Lower leg skin (tissue), 4 donors: ENCODE data around the gene AMPH. TPM values are rescaled to one million over a fixed set of nuclear protein-coding genes. Genes with fewer than 3 reads are reported as not detected.

Experiments used
- DNase-seq, 2 donors: peaks; one replicate each; pipeline ENCODE4 v3.0.0-alpha.2; 2019; ENCODE audit warnings: low spot score in 2 of 2
- H3K4me3 ChIP-seq: fragments of 200-600 bp; sonication (generic); 2 replicates; pipeline ENCODE4 v1.5.1; 2017; ENCODE audit warnings: mild to moderate bottlenecking, low read depth; ENCODE audit not compliant: poor library complexity, severe bottlenecking
- CTCF ChIP-seq, 3 donors: fragments of 450-650 bp; IDR thresholded peaks; one replicate each; pipeline ENCODE4 v1.5.1; 2016; ENCODE audit warnings: antibody characterized with exemption in 3 of 3, mild to moderate bottlenecking in 3 of 3, moderate library complexity in 2 of 3
- POLR2A ChIP-seq, 2 donors: fragments of 450-650 bp; IDR thresholded peaks; one replicate each; pipeline ENCODE4 v1.6.1; 2016 to 2017; ENCODE audit warnings: antibody characterized with exemption in 2 of 2, mild to moderate bottlenecking in 1 of 2, moderate library complexity in 1 of 2
- WGBS, 2 donors: methylation state at CpG; one replicate each; pipeline ENCODE4 v1.1.5; 2018; 5-methylcytosine and 5-hydroxymethylcytosine counted together
- intact Hi-C: fragments of 100-400 bp; cut with DNase I; formaldehyde crosslinking; loops from one replicate; pipeline ENCODE4 v1.15.0; 2023; ENCODE audit warnings: low total_unique reads
- total RNA-seq, 4 donors: library from RNA; depleted of rRNA; stranded (reverse); fragments of >200 nt; gene quantifications; one replicate each; pipeline ENCODE4 v1.1.0, GENCODE V29; 2016

AMPH gene
- total RNA-seq, 4 donors from 2014 or later, result 0.47 to 6.7 (median 3.8) TPM

- TF ChIP-seq CTCF (IDR thresholded peaks at IDR 0.05) (no peak), POLR2A (IDR thresholded peaks at IDR 0.05) (no peak)
- no peak overlapping the region for H3K4me3 ChIP-seq
- no peak for DNase-seq
- intact Hi-C loops, result no loop called here
- WGBS, 2 donors, result 62 to 63% methylated on average over 4 of the region's 4 CpGs
Observed at GRCh38 chr7:38427279-38427955, 203.8 kb downstream of the AMPH start.

DNA sequence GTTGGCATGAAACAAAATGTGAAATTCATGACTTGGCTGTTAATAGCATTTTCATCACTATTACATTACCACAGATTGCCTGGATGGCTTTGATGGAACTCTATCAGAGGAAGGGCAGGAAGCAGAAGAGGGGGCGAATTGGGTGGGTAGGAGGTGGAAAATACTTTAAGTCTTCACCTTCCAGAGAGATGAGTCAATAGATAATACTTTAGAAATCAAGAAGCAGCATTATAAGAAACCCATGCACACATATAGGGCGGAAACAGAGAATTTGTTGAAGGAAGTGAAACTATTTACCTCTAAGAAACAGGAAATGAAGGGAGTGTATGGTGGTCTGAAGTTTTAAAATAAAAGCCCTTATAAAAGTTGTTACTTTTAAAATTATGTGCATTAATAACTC is 205.7 kb downstream of the AMPH start:
- intact Hi-C loops, result no loop called here
- whole genome bisulfite sequencing, 2 donors, result 41 to 61% methylated on average over 2 of the region's 2 CpGs
- no peak for DNase-seq
- no peak for TF ChIP-seq CTCF (IDR thresholded peaks at IDR 0.05)
- TF ChIP-seq POLR2A (IDR thresholded peaks at IDR 0.05), result no peak
- no peak overlapping the region for H3K4me3 ChIP-seq

GRCh38 chr7:38424750-38425463 is 206.3 kb downstream of the AMPH start:
- no peak for TF ChIP-seq POLR2A (IDR thresholded peaks at IDR 0.05)
- no peak for TF ChIP-seq CTCF (IDR thresholded peaks at IDR 0.05)
- intact Hi-C loops, result no loop called here
- H3K4me3 ChIP-seq, result no peak overlapping the region
- DNase-seq, result no peak
- WGBS, 2 donors, result 80 to 82% methylated on average over 3 of the region's 3 CpGs

DNA sequence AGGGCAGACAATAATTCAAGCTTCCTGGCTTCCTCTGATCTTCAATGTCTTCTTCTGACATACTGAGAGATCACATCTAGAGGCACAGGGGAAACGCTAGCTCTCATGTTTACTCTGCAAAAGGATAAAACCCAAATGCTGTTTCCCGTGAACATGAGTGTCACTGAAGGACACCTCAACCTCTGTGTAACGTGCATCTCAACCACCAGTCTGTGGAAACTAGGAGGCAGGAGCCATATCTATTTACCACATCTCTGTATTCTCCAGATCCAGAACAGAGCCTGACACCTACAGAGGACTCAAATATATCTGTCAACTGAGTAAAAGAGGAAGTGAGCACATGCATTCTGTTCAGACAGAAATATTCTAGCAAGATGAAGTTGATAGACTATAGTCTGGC is 217.4 kb downstream of the AMPH start:
- no peak overlapping the region for H3K4me3 ChIP-seq
- no peak for TF ChIP-seq CTCF (IDR thresholded peaks at IDR 0.05)
- no peak for TF ChIP-seq POLR2A (IDR thresholded peaks at IDR 0.05)
- intact Hi-C loops, result no loop called here
- no peak for DNase-seq
- 71 to 74% methylated on average over 3 of the region's 3 CpGs for WGBS, 2 donors

DNA sequence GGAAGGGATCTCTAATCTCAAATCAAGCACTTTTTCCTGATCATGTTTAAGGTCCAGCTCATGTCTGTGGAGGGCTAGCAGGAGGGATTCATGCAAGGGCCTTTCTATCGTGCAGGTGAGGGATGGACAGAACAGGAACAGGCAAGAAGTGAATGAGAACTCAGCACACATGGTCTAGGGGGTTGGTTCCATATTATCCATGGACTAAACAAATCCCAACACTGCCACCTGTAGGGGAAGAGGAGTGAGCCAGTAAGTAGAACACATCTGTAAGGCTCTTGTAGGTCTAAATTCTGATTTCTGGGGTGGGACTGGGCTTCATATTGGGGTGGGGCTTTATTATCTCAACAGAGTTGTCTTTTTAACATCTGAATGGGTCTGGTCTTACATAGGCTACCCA is 219.8 kb downstream of the AMPH start:
- no peak for TF ChIP-seq CTCF (IDR thresholded peaks at IDR 0.05)
- no peak for TF ChIP-seq POLR2A (IDR thresholded peaks at IDR 0.05)
- intact Hi-C loops, result no loop called here
- no peak for DNase-seq
- no peak overlapping the region for H3K4me3 ChIP-seq
- WGBS, 2 donors, result 77 to 79% methylated on average over 1 of the region's 1 CpG
